ENCODE data around the gene COPE.

- no peak for TF ChIP-seq CTCF (IDR thresholded peaks at IDR 0.05)
- TF ChIP-seq POLR2AphosphoS5 (IDR thresholded peaks at IDR 0.05; ENCODE audit: low read depth, low read length), result no peak
- TF ChIP-seq TCF7L2 (IDR thresholded peaks at IDR 0.05; ENCODE audit: low read depth, low read length), result no peak
- TF ChIP-seq REST (IDR thresholded peaks at IDR 0.05; ENCODE audit: insufficient read depth in 1 of 2, low read depth in 2 of 2, low read length in 1 of 2), result no peak
These were observed 55.3 kb downstream of the COPE start for GRCh38 chr19:18863843-18864362.

Data from Panc1 (cell line).